ENCODE data around the gene FAM53B.
"Not testable (repeated sequence)": the region's sequence is repeated elsewhere in the genome, so short reads cannot be mapped to it uniquely, and the experiment has no call there.

FAM53B gene

DNA sequence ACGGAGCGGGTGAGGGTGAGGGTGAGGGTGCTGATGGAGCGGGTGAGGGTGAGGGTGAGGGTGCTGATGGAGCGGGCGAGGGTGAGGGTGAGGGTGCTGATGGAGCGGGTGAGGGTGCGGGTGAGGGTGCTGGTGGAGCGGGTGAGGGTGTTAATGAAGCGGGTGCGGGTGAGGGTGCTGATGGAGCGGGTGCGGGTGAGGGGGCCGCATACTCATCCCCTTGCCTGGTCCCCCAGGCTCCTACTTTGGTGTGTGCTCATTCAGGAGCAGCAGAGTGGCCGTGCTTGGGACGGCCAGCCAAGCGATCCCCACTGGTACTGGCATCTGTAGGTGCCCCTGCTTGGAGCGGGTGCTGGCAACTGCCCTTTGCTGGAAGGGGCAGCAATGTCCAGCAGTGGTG lies 133.3 kb downstream of the FAM53B start:
- not testable (repeated sequence) for H3K9me3 Mint-ChIP-seq; DNase-seq; H3K4me3 Mint-ChIP-seq; H3K36me3 Mint-ChIP-seq (ENCODE audit: low read depth); H3K27me3 Mint-ChIP-seq; H3K27ac Mint-ChIP-seq
- peaks cover 36% of the 10 kb centered on the region for H3K4me1 Mint-ChIP-seq (ENCODE audit: low read depth)

DNA sequence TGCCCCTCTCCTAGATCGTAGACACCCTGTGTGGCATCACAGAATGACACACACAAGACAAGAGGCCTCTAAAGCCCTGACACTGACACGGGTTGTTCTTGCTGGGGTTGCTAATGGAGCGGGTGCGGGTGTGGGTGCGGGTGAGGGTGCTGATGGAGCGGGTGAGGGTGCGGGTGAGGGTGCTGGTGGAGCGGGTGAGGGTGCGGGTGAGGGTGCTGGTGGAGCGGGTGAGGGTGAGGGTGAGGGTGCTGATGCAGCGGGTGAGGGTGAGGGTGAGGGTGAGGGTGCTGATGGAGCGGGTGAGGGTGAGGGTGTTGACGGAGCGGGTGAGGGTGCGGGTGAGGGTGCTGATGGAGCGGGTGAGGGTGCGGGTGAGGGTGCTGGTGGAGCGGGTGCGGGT lies 134.0 kb downstream of the FAM53B start:
- not testable (repeated sequence) for H3K9me3 Mint-ChIP-seq; H3K27ac Mint-ChIP-seq; H3K4me3 Mint-ChIP-seq; H3K36me3 Mint-ChIP-seq (ENCODE audit: low read depth); DNase-seq; H3K27me3 Mint-ChIP-seq
- H3K4me1 Mint-ChIP-seq (ENCODE audit: low read depth): peaks cover 36% of the 10 kb centered on the region

DNA sequence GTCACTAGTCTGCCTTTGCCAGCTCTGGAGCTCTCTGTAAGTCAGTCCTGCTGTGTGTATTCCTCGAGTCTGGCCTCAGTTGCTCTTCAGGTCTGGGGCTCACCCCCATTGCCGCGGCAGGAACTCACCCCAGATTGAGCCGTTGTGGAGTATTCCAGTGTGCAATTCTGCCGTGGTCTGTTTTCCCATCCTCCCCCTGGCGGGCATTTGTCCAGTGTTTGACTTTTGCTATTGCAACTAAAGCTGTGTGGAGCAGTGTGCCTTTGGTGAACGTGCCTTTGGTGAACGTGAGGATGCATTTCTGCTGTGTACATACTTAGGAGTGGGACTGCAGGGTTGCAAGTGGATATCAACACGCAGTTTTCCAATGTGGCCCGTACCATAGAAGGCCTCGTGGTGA lies 134.5 kb downstream of the FAM53B start:
- peaks cover 31% of the 10 kb centered on the region for H3K4me1 Mint-ChIP-seq (ENCODE audit: low read depth)
- H3K27me3 Mint-ChIP-seq: no peaks in the 10 kb centered on the region
- H3K4me3 Mint-ChIP-seq: no peak overlapping the region
- no peak overlapping the region for H3K27ac Mint-ChIP-seq
- no peaks in the 10 kb centered on the region for H3K9me3 Mint-ChIP-seq
- DNase-seq: no peak
- H3K36me3 Mint-ChIP-seq (ENCODE audit: low read depth): no peaks in the 10 kb centered on the region

DNA sequence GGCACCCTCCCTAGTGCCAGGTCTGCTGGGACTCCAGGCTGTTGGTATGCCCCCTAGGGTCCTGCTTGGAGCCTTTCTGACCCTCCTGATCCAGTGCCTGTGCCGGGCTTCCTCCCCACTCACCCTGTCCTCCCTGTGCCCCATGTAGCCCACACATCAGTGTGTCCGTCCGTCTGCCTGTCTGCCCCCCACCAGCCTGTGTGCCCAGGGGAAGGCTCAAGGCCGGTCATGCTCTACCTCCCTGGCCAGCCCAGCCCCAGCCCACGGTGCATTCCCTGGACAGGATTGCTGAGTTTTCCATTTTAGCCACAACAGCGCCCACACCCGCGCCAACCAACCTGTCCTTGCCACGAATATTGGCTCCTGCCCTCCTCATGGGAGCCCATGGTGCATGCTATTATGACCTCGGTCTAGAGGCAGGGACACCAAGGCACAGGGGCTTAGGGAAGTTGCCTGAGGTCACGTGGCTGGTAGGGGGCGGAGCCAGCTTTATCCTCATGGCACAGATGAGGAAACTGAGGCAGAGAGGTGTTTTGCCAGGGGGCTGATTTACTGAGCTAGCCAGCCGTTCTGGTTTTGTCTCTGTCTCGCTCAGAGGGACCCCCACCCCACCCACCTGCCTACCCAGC lies 136.0 kb downstream of the FAM53B start:
- Mint-ChIP-seq H3K4me3 (no peak overlapping the region), H3K27ac (no peak overlapping the region), H3K27me3 (no peaks in the 10 kb centered on the region), H3K36me3 (ENCODE audit: low read depth) (no peaks in the 10 kb centered on the region), H3K9me3 (no peaks in the 10 kb centered on the region), H3K4me1 (ENCODE audit: low read depth) (peaks cover 20% of the 10 kb centered on the region)
- no peak for DNase-seq

DNA sequence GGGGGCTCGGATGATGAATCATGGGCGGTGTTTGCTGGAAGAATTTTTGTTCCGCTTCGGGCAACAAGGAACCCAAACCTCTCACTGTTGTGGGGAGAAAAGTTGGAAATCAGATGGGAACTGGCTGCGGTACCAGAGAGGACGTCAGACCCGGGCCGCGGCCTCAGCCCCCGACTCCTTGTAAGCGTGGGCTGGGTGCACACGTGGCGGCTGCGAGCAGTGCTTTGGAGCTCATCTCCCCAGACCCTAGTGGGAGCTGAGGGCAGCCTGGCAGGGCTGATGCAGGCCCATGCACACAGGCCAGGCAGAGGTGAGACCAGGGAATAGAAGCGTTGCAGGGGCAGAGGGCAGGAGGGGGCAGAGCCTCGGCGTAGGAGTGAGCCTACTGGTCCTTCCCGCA lies 136.5 kb downstream of the FAM53B start:
- no peak overlapping the region for H3K27ac Mint-ChIP-seq
- H3K27me3 Mint-ChIP-seq: no peaks in the 10 kb centered on the region
- DNase-seq: no peak
- H3K4me3 Mint-ChIP-seq: no peak overlapping the region
- H3K9me3 Mint-ChIP-seq: no peaks in the 10 kb centered on the region
- peaks cover 18% of the 10 kb centered on the region for H3K4me1 Mint-ChIP-seq (ENCODE audit: low read depth)
- H3K36me3 Mint-ChIP-seq (ENCODE audit: low read depth): no peaks in the 10 kb centered on the region

DNA sequence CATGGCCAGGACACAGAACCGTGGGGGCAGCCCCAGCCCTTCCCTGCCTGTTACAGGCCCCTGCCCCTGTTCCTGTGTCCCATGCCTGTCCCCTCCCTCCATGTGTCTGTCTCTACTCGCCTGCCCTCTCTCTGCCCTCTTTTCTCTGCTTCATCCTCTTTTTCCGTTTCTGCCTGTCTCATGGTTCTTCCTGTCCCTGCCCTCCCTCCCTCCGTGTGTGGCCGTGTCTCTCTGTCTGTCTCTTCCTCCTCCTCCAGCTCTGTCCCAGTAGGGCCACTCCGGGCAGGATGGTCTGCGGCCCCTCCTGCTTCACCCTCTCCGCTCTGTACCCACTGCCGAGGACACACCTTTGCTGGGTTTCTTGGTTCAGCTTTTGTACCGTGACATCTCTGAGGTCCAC lies 137.4 kb downstream of the FAM53B start:
- no peak for DNase-seq
- no peak overlapping the region for H3K27ac Mint-ChIP-seq
- H3K9me3 Mint-ChIP-seq: no peaks in the 10 kb centered on the region
- peaks cover 10% of the 10 kb centered on the region for H3K4me1 Mint-ChIP-seq (ENCODE audit: low read depth)
- H3K36me3 Mint-ChIP-seq (ENCODE audit: low read depth): no peaks in the 10 kb centered on the region
- H3K27me3 Mint-ChIP-seq: no peaks in the 10 kb centered on the region
- H3K4me3 Mint-ChIP-seq: no peak overlapping the region

DNA sequence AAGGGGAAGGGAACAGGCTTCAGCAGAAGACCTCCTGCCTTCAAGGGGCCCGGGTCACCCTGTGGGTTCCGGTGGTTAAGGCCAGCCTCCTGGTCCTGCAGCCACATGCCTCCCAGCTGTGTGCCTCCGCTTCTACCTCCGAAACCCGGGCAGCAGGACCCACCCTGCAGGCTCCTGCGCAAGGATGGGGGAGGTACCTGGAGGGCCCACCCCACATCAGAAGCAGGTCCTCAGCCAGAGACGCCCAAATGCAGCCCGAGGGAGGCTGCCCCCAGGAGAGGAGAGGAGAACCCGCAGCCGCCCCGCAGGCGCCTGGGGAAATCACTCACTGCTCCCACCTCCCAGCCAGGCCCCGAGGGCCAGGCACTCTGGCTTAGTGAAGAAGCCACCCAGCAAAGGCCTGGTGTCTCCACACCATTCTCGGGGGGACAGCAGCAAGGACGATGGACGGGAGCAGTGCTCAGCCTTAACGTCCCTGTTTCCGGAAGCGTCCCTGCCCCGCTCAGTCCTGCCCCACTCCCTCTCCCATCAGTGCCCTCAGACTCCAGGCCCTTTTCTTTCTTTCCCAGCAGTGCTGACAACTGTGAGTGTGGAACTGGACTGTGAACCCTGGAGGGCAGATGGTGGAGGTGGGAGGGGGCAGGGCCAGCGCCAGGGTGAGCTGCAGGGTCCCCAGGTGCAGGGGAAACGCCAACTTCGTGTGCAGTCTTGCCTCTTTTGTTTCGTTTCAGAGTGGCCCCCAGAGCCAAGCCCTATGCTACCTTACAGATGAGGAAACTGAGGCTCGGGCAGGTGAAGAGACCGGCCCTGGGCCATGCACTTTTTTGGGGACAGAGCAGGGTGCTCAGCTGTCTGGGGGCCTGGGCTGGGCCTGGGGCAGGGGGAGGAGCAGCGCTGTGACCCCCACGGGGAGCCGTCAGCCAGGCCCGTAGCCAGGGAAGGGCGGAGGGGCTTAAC lies 138.0 kb downstream of the FAM53B start:
- H3K4me3 Mint-ChIP-seq: no peak overlapping the region

DNA sequence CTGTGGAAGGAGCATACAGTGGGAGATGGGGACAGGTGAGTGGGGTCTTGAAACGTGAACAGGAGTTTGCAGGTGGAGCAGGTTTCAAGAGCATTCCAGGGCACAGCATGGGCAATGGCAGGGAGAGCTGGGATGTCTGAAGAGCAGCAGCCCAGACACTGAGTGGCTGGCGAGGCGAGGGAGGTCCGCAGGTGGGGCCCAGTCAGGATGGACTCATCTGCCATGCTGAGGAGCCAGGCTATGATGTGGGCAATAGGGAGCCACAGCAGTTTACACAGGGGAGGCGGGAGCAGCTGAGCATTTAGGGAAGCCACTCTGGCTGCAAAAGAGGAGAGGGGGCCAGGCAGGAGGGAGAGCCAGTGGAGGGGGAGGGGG lies 138.7 kb downstream of the FAM53B start:
- Mint-ChIP-seq H3K9me3 (no peaks in the 10 kb centered on the region), H3K27me3 (no peaks in the 10 kb centered on the region), H3K4me1 (ENCODE audit: low read depth) (no peaks in the 10 kb centered on the region), H3K27ac (no peak overlapping the region), H3K36me3 (ENCODE audit: low read depth) (no peaks in the 10 kb centered on the region), H3K4me3 (no peak overlapping the region)
- no peak for DNase-seq

More for the DNA sequence above, 138.0 kb downstream of the FAM53B start:
- H3K9me3 Mint-ChIP-seq: no peaks in the 10 kb centered on the region
- no peak for DNase-seq
- H3K27ac Mint-ChIP-seq: no peak overlapping the region
- no peaks in the 10 kb centered on the region for H3K36me3 Mint-ChIP-seq (ENCODE audit: low read depth)
- no peaks in the 10 kb centered on the region for H3K27me3 Mint-ChIP-seq
- peaks cover 3% of the 10 kb centered on the region for H3K4me1 Mint-ChIP-seq (ENCODE audit: low read depth)

DNA sequence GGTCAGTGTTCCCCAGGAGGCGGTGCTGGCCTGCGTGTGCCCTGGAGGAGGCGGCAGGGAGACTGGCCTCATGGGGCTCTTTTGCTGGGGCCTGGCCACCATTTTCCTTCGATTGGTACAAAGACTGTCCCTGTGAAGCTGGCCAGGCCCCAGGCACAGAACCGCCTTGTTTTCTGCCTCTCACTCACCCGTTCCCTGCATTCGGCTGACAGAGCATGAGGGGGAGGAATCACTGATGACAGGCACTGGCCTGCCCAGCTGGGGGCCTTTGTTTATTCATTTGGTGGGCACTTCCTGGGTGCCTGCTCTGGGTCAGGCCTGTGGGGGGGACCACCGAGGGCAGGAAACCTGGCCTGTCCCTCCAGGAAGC lies 139.2 kb downstream of the FAM53B start:
- Mint-ChIP-seq H3K4me1 (ENCODE audit: low read depth) (no peaks in the 10 kb centered on the region), H3K9me3 (no peaks in the 10 kb centered on the region), H3K27me3 (no peaks in the 10 kb centered on the region), H3K27ac (no peak overlapping the region), H3K36me3 (ENCODE audit: low read depth) (no peaks in the 10 kb centered on the region), H3K4me3 (no peak overlapping the region)
- DNase-seq: no peak

DNA sequence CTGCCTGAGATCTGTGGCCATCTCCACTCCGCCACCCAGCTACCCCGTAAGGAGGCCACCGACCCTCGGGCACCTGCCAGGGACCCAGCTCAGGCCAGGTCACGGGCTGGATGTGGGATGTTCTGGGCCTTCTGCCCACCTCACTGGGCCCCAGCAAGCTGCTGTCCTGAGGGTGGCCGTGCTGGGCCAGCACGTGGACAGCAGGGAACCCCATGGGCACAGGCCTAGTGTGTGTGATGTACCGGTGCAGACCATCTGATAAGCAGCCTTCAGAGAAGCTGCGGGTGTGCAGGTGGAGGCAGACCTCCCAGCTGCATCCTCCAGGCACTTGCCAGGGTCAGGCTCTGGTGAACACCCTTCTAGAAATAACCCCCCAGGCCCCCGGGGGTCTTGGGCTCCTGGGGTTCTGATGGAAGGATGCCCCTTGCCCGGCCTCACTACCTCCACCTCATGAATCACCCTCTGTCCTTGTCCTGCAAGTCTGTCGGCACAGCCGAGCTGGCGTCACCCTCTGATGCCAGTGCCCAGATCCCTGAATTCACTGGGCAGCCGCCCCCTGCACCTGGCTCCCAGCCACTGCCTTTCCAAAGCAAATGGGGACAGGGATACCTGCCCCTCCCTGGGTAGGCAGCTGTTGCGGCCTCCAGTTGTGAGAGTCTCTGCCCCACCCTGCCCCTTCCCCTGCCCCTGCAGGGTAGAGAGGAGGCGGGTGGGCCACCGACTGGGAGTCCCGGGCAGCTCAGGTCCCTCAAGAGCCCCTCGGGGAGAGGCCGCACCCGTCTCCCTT lies 139.8 kb downstream of the FAM53B start:
- Mint-ChIP-seq H3K36me3 (ENCODE audit: low read depth) (no peaks in the 10 kb centered on the region), H3K4me1 (ENCODE audit: low read depth) (no peaks in the 10 kb centered on the region), H3K27me3 (no peaks in the 10 kb centered on the region), H3K27ac (no peak overlapping the region), H3K9me3 (no peaks in the 10 kb centered on the region), H3K4me3 (no peak overlapping the region)
- DNase-seq: no peak

DNA sequence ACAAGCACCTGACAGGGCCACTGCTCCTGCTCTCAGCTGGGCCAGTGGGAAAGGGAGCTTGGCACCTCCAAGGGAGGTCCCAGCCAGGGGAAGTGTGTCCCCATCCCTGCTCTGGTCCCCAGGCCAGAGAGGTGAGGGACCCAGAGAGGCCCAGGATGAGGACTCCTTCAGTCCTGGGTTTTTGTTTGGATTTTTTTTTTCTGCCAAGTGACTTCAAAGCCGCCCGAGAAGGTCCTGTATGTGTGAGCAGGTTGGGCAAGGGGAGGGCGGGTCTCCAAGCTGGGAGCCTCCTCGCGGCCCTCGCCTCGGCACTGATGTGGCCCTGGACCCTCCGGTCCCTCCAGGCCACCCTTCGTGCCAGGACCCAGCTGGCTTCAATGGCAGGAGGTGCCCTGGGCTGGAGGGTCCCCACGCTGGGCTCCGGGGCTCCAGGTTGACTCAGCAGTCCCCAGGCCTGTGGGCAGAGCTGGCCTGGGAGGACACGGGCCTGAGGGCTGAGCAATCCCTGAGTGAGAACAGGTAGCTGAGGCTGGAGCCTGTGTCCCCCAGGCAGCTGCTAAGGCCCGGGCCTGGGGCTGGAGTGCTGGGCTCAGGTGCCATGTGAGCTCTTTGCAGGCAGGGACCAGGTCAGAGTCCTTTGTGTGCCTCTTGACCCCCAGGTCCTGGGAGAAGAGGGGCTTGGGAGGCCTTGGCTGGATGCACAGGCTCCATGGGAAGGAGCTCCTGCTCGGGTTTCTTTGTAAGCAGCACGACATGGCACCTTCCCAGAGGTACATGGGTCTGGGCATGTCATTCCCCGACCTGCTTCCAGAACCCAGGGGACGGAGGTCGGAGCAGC lies 140.6 kb downstream of the FAM53B start:
- Mint-ChIP-seq H3K27me3 (no peaks in the 10 kb centered on the region), H3K27ac (no peak overlapping the region), H3K4me3 (no peak overlapping the region), H3K9me3 (no peaks in the 10 kb centered on the region), H3K4me1 (ENCODE audit: low read depth) (no peaks in the 10 kb centered on the region), H3K36me3 (ENCODE audit: low read depth) (no peaks in the 10 kb centered on the region)
- DNase-seq: no peak

DNA sequence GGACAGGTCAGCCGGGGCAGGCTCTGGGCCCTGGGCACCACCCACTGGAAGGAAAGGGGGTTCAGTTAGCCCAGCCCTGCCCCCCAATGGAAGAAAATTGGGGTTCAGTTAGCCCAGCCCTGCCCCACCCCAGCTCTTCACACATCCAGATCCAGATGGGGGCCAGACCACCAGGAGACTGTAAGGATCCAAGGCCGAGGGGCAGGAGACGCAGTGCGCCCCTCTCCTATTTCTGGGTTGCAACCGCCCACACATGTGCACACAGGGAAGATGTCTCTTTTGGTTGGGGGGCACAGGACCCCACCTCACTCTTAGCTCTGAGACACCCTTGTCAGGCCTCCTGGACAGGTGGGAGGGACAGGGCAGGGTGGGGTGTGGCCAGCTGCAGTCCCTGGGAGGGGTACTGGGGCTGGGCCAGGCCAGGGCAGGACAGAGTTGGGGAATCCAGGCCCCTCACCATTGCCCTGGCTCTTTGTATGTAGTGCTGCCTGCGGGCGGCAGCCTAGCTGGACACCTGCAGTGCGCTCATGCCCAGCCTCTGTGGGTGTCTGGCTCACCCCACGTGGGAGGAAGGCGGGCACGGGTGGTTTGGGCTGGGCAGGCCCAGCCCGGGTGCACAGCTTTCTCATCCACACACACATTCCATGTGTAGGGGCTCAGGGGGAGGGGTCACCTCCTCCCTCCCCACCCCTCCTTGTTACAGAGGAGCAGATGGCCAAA lies 141.4 kb downstream of the FAM53B start:
- Mint-ChIP-seq H3K36me3 (ENCODE audit: low read depth) (no peaks in the 10 kb centered on the region), H3K27me3 (no peaks in the 10 kb centered on the region), H3K4me3 (no peak overlapping the region), H3K27ac (no peak overlapping the region), H3K4me1 (ENCODE audit: low read depth) (no peaks in the 10 kb centered on the region), H3K9me3 (no peaks in the 10 kb centered on the region)
- DNase-seq: no peak

DNA sequence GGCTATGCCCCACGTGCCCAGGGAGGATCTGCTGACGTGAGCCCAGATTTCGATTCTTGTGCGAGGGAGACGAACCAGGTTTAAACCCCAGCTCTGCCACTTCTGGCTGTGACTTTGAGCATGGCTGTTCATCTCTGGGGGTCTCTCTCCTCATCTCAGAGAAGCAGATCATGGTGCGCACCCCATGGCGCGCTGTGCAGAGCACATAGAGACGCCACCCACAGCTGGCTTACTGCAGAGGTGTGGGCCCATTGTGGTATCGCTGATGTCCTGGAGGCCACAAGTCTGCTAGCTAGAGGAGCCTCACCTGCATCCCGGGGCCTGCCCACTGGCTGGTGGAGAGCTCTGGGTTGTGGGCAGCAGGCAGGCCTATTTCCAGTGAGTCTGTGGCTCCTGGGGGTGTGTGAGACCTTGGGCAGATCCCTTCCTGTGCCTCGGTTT lies 142.0 kb downstream of the FAM53B start:
- Mint-ChIP-seq H3K27ac (no peak overlapping the region), H3K36me3 (ENCODE audit: low read depth) (no peaks in the 10 kb centered on the region), H3K4me3 (no peak overlapping the region), H3K27me3 (no peaks in the 10 kb centered on the region), H3K4me1 (ENCODE audit: low read depth) (no peaks in the 10 kb centered on the region), H3K9me3 (no peaks in the 10 kb centered on the region)
- DNase-seq: no peak

Data from activated T-cell treated with anti-CD3 and anti-CD28 coated beads, Interleukin-2, amount 50 U/mL, for 24 hours (primary cell).